Femur (tissue), 1 donor: ENCODE results near the gene SMC2.

Experiments used
- DNase-seq: peaks from one replicate; pipeline ENCODE4 v3.0.0-alpha.2; 2017

The SMC2 gene

GRCh38 chr9:104107799-104108198 lies 13.7 kb downstream of the SMC2 start:
- DNase-seq: no peak

GRCh38 chr9:104108315-104108714 lies 14.2 kb downstream of the SMC2 start:
- DNase-seq: no peak

GRCh38 chr9:104110509-104110908 lies 16.4 kb downstream of the SMC2 start:
- no peak for DNase-seq

GRCh38 chr9:104118916-104119315 lies 24.8 kb downstream of the SMC2 start:
- no peak for DNase-seq

- DNase-seq: no peak
Measured at GRCh38 chr9:104121022-104121421, 26.9 kb downstream of the SMC2 start.

GRCh38 chr9:104138243-104138868 lies 44.2 kb downstream of the SMC2 start:
- no peak for DNase-seq

GRCh38 chr9:104142799-104143549 lies 48.9 kb downstream of the SMC2 start:
- DNase-seq: no peak

GRCh38 chr9:104143550-104143910 lies 49.4 kb downstream of the SMC2 start:
- no peak for DNase-seq

- DNase-seq: no peak
Measured at GRCh38 chr9:104144336-104144735, 50.2 kb downstream of the SMC2 start.

- DNase-seq: no peak
Measured at GRCh38 chr9:104173067-104173466, 79.0 kb downstream of the SMC2 start.

- no peak for DNase-seq
Measured at GRCh38 chr9:104177003-104177611, 83.0 kb downstream of the SMC2 start.

- DNase-seq: no peak
Measured at GRCh38 chr9:104177676-104178075, 83.6 kb downstream of the SMC2 start.
